OCI-LY7 (cell line): ENCODE measurements around the gene TTC28.

Source experiments
- CTCF ChIP-seq: fragments of 200-600 bp; sonication (generic); conservative IDR thresholded peaks from 2 replicates; pipeline ENCODE4 v1.5.1; 2014; ENCODE audit warnings: mild to moderate bottlenecking, antibody characterized with exemption, low read length, moderate library complexity, mixed read lengths
- EZH2phosphoT487 ChIP-seq: fragments of 200-600 bp; sonication (generic); IDR thresholded peaks from 2 replicates; pipeline ENCODE4 v1.6.1; 2018; ENCODE audit warnings: low read depth, borderline replicate concordance, mild to moderate bottlenecking, mixed run types, antibody characterized with exemption, low read length, moderate library complexity, mixed read lengths

- no peak for TF ChIP-seq CTCF
- TF ChIP-seq EZH2phosphoT487: no peak
Observed at GRCh38 chr22:28560046-28560742, 119.4 kb downstream of the TTC28 start.
